T-helper 1 cell (primary cell): ENCODE data around the gene PODXL2.
"Not testable (repeated sequence)": the region's sequence is repeated elsewhere in the genome, so short reads cannot be mapped to it uniquely, and the experiment has no call there.

Experiments used
- DNase-seq, 5 donors: peaks; one replicate each; pipeline ENCODE4 v3.0.0-alpha.2; 2012 to 2020
- total RNA-seq, 4 donors: gene quantifications; one replicate each; lab custom pipeline; 2026; lab: John Stamatoyannopoulos, UW

Gene PODXL2
- 4.1 to 9.1 (median 6.7) reads per million in 4 donors for total RNA-seq

- peak in 1 of 5 donors; percentile 29 for DNase-seq
Observed at GRCh38 chr3:127628788-127629466, at the start of gene PODXL2. TSS of gene PODXL2 (plus strand) at chr3:127629185. CDS start at chr3:127629220, 35 bp downstream.

- DNase-seq = no peak
Observed at GRCh38 chr3:127580327-127581060, 48.5 kb upstream of the PODXL2 start.

GRCh38 chr3:127584734-127585133 is 44.3 kb upstream of the PODXL2 start:
- DNase-seq = no peak

GRCh38 chr3:127585163-127585812 is 43.7 kb upstream of the PODXL2 start:
- no peak for DNase-seq

- no peak for DNase-seq
Observed at GRCh38 chr3:127585813-127586413, 43.1 kb upstream of the PODXL2 start.

- DNase-seq = no peak
Observed at GRCh38 chr3:127587876-127588275, 41.1 kb upstream of the PODXL2 start.

- no peak for DNase-seq
Observed at GRCh38 chr3:127588806-127589577, 40.0 kb upstream of the PODXL2 start.

GRCh38 chr3:127589600-127590281 is 39.2 kb upstream of the PODXL2 start:
- peak in 1 of 5 donors; percentile 12 for DNase-seq

- DNase-seq = peak in 2 of 5 donors; percentile 15 to 25
Observed at GRCh38 chr3:127590282-127590592, 38.7 kb upstream of the PODXL2 start.

- peak; percentile 59 to 92 (median 67) for DNase-seq
Observed at GRCh38 chr3:127590593-127591465, 38.2 kb upstream of the PODXL2 start, which contains the start of gene TPRA1. TSS of gene TPRA1 (minus strand) at chr3:127590733. CDS start at chr3:127580146, 10,587 bp downstream.

- no peak for DNase-seq
Observed at GRCh38 chr3:127593178-127593577, 35.8 kb upstream of the PODXL2 start.

- DNase-seq = no peak
Observed at GRCh38 chr3:127595303-127595702, 33.7 kb upstream of the PODXL2 start.

- DNase-seq = no peak
Observed at GRCh38 chr3:127597020-127597771, 31.8 kb upstream of the PODXL2 start.

- no peak for DNase-seq
Observed at GRCh38 chr3:127598841-127599570, 30.0 kb upstream of the PODXL2 start.

GRCh38 chr3:127600749-127601456 is 28.1 kb upstream of the PODXL2 start:
- DNase-seq = no peak

GRCh38 chr3:127604035-127604434 is 24.9 kb upstream of the PODXL2 start:
- no peak for DNase-seq

- DNase-seq = no peak
Observed at GRCh38 chr3:127604546-127605165, 24.3 kb upstream of the PODXL2 start.

- DNase-seq = not testable (repeated sequence)
Observed at GRCh38 chr3:127605547-127605946, 23.4 kb upstream of the PODXL2 start.
